DMS 273 (cell line): Measurements from ENCODE around the gene CLMP.
"Not testable (repeated sequence)": the region's sequence is repeated elsewhere in the genome, so short reads cannot be mapped to it uniquely, and the experiment has no call there.

ENCODE experiments used
- DNase-seq: peaks from one replicate; lab custom pipeline; 2025; ENCODE audit not compliant: unreplicated experiment; lab: John Stamatoyannopoulos, UW

The CLMP gene

GRCh38 chr11:123170929-123171328 is 24.1 kb downstream of the CLMP start:
- peak; percentile 10 for DNase-seq

- no peak for DNase-seq
Measured at GRCh38 chr11:123169821-123170220, 25.2 kb downstream of the CLMP start.

- peak; percentile 71 for DNase-seq
Measured at GRCh38 chr11:123168955-123169484, 26.0 kb downstream of the CLMP start.

GRCh38 chr11:123168241-123168640 is 26.8 kb downstream of the CLMP start:
- no peak for DNase-seq

DNA sequence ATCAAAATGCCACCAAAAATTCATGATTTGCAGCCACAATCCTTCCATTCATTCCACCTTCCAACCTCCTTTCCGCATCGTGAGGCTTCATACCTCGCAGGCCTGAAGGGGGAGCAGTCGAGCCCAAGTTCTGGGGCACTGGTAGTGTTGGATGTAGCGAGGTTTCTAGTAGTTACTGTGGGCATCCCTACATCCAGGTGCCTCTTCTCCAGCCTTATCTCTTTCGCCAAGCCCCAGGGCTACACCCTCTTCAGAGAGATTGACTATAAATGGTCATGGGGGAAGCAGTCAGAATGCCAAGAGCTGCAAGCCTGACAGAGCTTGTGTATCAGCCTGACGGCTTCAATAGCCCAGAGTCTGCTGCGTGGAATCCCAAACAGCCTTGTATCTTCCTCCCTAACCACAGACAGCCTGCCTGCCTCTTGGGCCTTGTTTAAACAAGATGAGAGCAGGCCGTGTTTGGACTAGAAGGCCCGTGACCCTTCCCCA is 28.9 kb downstream of the CLMP start:
- peak; percentile 62 for DNase-seq

DNA sequence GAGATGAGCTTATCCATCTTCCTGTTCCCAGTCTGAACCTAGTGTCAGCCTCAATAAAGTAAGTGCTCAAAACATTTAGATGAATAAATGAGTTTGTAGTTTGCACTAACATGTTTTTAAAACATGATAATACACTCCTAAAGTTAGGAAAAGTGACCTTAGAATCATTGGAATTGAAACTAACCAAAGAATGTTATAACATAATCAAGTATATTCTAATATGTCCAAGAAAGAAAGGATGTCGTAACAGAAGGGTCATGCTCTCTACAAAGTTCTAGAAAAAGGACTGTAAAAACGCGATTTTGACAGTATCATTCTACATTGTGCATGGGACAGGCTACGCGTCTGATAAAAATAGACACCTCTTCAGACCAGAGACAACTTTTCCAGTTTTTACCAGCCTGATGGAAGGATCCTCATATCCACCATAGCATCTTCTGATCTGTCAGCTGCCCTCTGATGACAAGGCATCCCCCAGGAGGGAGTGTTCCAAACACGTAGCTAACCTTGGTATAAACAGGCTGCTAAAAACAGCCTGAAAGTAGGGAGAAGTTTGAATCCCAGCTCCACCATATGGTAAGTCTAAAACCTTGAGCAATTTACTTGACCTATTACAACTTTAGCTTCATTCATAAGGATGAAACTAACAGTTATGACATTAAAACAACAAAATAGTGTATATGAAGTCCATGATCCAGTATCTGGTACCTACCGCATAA is 30.2 kb downstream of the CLMP start:
- no peak for DNase-seq

- DNase-seq, result no peak
Measured at GRCh38 chr11:123163621-123164020, 31.4 kb downstream of the CLMP start.

DNA sequence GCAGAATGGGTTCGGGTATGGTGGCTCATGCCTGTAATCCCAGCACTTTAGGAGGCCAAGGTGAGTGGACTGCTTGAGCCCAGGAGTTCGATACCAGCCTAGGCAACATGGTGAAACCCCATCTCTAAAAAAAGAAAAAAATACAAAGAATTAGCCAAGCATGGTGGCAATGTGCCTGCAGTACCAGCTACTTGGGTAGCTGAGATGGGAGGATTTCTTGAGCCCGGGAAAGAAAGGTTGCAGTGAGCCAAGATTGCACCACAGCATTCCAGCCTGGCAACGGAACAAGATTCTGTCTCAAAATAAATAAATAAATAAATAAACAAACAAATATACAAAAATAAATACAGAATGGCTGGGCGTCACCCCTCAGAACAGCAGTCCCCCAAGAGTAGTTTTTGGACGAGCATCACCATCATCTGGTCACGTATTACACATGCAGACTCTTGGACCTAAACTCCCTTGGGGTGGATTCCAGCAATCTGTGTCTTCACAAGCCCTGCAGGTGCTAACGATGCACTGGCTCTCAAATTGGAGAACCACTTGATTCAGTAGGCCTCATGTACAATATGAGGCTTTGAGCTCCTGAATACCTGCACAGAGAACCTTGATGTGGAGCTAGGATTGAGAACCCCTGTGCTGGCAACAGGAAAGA is 33.5 kb downstream of the CLMP start:
- no peak for DNase-seq

DNA sequence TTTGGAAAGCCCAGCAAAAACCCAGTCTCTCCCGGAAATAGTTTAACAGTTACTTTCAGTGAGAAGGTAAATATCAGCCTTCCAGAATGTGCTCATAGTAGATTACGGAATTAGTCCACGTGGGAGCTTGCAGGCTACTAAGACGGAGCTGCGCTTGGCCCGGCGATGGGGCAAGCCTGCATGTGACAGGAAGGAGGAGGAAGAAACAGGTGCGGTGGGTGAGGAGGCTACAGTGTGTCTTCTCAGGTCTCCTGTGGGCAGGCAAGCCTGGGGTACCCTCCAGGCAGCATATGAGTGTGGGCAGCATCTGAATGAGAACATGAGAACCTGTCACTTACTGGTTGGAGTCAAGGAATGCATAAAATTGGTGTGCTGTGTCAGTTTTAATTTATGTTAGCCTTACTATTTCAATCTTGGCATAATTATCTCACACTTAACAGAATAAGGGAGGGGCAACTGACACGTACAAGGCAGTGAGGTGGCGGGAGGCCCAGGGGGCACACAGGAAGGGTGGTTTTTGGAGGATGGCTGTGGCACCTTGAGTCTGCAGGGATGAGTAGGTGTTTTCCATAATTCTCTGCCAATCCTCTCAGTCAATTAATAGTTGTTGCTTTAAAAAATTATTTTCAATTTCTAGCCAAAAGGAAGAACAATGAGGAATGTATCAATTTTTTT is 35.7 kb downstream of the CLMP start:
- no peak for DNase-seq

DNA sequence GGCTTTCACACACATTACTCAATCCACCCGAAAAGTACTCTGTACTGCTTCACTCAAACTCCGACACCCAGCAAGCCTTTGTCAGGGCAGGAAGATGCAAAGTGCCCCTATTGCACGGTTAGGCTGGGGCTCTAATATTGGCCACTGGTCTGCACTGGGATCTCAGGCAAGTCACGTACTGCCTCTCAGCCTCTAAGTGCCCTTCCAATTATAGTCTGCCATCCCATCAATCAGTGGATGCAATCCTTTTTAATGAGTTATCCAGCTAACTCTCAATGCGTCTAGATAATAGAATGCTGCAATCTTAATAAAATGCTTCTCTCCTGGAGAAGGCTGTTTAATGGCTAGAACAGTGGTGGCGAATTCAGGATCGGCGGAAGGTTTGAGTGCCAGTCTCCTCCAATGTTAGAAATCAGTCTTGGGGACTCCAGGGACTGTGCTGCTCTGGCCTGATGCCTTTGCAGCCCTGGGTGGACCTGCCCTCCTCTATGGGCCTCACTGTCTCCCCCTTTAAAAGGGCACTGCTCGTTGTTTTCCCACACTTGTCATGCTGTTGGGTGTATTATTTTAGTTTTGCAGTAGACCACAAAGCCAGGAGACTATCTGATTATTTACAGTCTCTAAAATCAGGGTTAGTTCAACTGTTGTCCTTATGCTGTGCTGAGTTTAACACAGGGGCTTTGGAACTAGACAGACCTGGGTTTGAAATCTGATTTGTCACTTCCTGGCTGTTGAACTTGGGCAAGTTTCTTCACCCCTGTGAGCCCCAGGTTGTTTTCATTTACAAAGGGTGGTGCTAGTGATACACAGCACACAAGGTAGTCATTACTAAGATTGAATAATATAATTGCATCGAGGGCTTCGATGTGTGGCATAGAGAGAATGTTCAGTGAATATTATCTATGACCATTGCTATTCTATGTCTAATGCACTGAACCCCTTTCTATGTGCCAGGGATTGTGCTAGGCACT is 36.7 kb downstream of the CLMP start:
- no peak for DNase-seq

- DNase-seq, result no peak
Measured at GRCh38 chr11:123152951-123153350, 42.1 kb downstream of the CLMP start.

DNA sequence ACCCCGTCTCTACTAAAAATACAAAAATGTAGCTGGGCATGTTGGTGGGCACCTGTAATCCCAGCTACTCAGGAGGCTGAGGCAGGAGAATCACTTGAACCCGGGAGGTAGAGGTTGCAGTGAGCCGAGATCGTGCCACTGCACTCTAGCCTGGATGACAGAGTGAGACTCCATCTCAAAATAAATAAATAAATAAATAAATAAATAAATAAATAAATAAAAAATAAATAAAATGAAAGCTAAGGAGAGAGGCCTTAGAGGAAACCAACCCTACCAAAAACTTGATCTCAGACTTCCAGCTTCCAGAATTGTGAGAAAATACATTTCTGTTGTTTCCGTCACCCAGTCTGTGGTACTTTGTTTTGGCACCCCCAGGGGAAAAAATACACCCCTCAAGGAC is 42.7 kb downstream of the CLMP start:
- DNase-seq, result not testable (repeated sequence)

- DNase-seq, result no peak
Measured at GRCh38 chr11:123151796-123152195, 43.3 kb downstream of the CLMP start.

GRCh38 chr11:123151366-123151765 is 43.7 kb downstream of the CLMP start:
- DNase-seq, result no peak

DNA sequence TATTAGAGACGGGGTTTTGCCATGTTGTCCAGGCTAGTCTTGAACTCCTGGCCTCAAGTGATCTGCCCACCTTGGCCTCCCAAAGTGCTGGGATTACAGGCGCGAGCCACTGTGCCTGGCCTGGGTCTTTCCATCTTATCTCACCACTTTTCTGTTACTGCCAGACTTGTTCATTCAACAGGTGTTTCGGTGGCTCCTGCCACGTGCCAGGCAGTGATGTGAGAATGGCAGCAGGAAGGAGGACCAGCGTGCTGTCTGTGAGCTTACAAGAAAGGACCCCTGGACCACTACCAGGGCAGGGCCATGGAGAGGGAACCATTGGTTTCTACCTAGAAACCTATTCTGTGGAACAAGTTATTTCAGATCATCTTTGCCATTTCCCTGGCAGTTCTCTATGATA is 44.2 kb downstream of the CLMP start:
- DNase-seq, result no peak

GRCh38 chr11:123148965-123149364 is 46.1 kb downstream of the CLMP start:
- DNase-seq, result no peak

GRCh38 chr11:123145661-123146060 is 49.4 kb downstream of the CLMP start:
- peak; percentile 96 for DNase-seq

GRCh38 chr11:123145220-123145619 is 49.8 kb downstream of the CLMP start:
- peak; percentile 76 for DNase-seq

DNA sequence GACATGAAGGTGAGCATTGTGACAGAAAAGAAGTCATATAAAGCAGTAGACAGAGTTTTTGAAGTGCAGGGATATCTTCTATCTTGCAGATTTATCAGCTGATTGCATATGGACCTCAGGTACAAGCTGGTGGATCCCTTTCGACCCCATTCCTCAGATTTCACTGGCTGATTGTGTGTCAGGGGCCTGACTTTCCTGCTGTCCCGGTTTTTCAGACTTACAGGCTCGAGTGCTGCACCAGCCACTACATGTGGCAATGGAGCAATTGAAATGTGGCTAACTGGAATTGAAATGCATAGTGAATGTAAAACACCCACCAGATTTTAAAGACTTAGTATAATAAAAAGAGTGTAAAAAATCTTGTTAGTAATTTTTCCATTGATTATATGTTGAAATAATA is 50.3 kb downstream of the CLMP start:
- no peak for DNase-seq

- DNase-seq, result no peak
Measured at GRCh38 chr11:123143921-123144320, 51.1 kb downstream of the CLMP start.

DNA sequence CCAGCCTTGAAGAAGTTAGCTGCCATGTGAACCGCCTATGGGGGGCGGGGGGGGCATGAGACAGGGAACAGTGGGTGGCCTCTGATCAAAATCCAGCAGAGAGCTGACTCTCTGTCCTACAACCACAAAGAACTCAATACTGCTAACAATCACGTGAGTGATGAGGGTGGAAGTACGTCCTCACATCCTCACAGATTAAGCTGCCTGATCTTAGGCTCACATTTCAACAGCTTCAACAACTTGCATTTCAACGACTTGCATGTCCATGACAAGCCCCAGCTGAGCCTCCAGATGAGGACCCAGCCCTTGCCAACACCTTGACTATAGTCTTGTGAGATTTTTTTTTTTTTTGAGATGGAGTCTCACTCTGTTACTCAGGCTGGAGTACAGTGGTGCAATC is 51.6 kb downstream of the CLMP start:
- no peak for DNase-seq
